Choroid plexus epithelial cell (primary cell): ENCODE results near the gene CFAP57.
"Not testable (repeated sequence)": the region's sequence is repeated elsewhere in the genome, so short reads cannot be mapped to it uniquely, and the experiment has no call there.

Experiments used
- DNase-seq: peaks from one replicate; pipeline ENCODE4 v3.0.0-alpha.2; 2010; ENCODE audit warnings: low read depth
- H3K4me3 ChIP-seq: 2 replicates; pipeline ENCODE4 v1.5.1; 2011; ENCODE audit warnings: low read depth, mild to moderate bottlenecking, control low read depth, low read length, moderate library complexity
- CTCF ChIP-seq: conservative IDR thresholded peaks from 2 replicates; pipeline ENCODE4 v1.5.1; 2011; ENCODE audit warnings: low read depth, mild to moderate bottlenecking, control low read depth, inconsistent platforms, low read length, moderate library complexity

The CFAP57 gene

DNA sequence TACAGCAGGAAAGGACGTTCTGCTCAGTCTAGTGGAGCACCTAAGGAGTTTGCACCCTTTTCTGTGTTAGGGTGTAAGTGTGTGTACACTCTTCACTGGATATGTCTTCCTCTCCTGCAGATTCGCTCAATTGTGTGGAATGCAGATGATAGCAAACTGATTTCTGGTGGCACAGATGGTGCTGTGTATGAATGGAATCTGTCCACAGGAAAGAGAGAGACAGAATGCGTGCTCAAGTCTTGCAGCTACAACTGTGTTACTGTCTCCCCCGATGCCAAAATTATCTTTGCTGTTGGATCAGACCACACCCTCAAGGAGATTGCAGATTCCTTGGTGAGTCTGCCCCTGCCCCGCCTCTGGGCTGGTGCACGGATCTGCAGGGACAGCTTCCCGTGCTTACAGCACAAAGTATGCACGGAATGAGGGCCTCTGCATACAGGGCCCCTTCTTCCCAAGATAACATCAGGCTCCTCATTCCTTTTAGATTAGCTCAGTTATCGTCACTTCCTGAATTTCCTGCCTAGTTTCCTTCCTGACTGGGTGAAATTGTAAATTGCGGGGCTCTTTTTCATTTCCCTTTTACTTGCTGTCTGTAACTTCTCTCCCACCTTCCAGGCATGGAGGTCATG is 34.6 kb downstream of the CFAP57 start:
- peak; percentile 96 for DNase-seq
- TF ChIP-seq CTCF, result no peak
- H3K4me3 ChIP-seq, result peak overlapping the region; percentile 40

GRCh38 chr1:43207229-43207853 is 35.2 kb downstream of the CFAP57 start:
- TF ChIP-seq CTCF, result no peak
- peak overlapping the region; percentile 40 for H3K4me3 ChIP-seq
- peak; percentile 87 for DNase-seq

GRCh38 chr1:43208277-43208676 is 36.1 kb downstream of the CFAP57 start:
- not testable (repeated sequence) for DNase-seq, H3K4me3 ChIP-seq

DNA sequence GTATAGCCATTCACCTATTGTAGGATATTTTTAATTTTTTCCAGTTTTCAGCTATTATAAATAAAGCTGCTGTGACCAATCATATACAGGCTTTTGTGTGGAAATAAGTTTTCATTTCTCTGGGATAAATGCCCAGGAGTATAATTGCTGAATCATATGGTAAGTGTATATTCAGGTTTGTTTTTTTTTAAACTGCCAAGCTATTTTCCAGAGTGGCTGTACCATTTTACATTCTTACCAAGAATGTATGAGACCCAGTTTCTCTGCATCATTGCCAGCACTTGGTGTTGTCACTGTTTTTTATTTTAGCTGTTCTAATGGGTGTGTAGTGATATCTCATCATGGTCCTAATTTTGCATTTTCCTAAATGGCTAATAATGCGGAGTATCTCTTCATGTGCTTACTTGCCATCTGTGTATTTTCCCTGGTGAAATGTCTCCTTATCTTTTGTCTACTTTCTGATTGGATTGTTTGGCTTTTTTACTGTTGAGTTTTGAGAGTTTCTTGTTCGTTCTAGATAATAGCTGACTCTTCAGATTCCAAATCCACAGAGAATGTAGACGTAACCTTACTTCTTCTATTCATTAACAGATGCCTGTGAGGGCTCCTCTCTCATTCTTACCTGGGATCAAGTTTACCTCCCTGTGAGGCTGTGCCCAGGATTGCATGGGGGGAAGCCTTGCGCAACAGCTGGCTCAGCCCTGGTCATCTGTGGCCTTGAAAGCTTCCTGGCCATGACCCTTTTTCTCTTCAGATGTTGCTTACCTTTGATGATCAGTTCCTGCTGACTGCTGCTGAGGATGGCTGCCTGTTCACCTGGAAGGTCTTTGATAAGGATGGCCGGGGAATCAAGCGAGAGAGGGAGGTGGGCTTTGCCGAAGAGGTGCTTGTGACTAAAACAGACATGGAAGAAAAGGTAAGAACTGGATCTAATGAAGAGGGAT is 42.6 kb downstream of the CFAP57 start:
- no peak for TF ChIP-seq CTCF
- H3K4me3 ChIP-seq, result no peak overlapping the region
- DNase-seq, result no peak

DNA sequence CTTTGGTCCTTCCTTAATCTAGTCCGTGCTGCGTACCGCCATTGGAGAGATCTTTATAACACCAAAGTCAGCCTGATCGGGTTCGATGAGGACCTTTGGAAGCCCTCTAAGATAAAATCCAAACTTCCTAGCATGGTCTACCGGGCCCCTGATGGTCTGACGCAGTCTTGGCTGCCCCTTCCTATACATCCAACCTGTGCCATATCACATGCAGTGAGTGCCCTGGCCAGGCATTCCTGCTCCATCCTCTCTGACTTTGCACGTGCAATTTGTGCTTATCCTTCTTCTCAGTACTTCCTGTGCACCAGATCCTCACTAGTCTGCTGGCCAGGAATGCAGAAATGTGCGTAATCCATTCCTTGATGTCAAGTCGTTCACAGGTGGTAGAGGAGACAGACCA is 45.6 kb downstream of the CFAP57 start:
- no peak overlapping the region for H3K4me3 ChIP-seq
- no peak for DNase-seq
- TF ChIP-seq CTCF, result no peak

DNA sequence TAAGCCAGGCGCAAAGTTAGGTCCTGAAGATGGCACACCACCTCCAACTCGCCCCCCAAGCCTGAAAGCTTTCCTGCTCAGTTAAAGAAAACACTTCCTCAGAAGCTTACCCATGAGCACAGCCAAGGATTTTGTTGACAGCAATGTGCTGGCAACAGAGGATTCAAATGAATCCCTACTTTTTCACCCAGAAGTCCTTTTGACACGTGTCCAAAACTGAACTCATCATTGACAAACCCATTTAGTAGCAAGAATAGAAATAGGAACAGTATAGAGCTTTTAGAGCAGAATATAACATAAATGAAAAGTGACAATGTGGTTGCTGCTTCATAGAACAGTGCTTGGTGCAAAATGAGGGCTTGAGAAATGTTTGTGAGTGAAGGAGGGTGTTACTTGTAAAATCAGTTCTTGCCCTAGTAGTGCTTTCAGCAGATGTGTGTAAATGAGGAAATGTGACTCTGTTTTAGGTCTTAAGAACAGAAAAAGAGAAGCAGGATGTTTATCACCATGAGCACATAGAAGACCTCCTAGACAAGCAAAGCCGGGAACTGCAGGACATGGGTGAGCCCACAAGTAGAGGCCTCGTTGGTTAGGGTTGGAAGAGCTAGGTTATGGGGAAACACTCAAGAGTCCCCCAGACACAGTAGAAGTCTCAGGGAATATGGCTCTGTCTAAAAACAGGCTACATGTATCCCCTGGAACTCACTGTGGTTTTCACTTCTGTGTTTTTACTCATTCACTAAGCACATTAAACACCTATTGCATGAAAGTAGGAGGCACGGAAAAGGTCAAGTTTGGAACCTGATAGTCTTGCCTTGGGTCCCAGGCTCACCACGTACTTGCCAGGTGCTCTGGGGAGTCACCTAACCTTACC is 49.0 kb downstream of the CFAP57 start:
- no peak overlapping the region for H3K4me3 ChIP-seq
- no peak for DNase-seq
- TF ChIP-seq CTCF, result no peak

DNA sequence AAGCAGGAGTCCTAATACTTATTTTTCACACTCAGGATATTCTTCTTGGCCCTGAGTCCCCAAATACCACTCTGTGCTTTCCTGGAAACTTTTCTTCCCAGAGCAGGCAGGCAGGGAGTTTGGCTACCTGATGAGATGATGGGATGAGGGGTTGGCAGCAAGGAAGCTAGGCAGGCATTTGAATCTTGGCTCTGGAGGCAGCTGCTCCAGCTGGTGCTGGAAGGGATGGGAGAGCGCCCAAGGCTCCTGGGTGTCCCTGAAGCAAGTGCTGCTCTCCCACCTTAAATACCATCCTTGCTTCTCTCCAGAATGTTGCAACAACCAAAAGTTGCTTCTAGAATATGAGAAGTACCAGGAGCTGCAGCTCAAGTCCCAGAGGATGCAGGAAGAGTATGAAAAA is 49.7 kb downstream of the CFAP57 start:
- DNase-seq, result no peak
- no peak overlapping the region for H3K4me3 ChIP-seq
- TF ChIP-seq CTCF, result no peak
